ENCODE results near the gene KCP.

DNA sequence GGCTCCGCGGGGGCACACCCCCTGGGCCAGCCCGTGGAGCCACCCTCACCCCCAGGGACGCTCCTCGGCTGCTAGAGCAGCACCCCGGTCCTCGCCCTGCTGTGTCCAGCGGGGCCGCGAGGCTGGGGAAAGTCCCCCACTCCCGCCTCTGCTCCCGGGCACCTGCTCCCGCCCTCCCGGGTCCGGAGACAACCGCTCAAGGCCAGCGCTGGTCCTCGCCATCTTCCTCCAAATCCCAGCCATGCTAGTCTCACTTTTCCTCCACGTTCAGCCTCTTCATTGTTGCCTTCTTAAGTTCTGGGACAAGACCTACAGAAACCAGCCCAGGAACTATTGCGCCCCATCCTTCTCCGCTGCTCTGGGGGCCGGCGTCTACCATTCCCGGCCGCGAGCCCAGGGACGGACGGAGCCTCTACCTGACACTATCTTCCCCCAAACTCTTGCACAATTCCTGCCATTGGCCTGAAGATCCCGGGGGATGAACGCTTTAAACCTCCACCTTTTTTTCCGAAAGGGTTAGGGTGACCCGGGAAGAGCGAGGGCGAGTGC is 4.8 kb upstream of the KCP start:
- TF ChIP-seq, protein P1, sequence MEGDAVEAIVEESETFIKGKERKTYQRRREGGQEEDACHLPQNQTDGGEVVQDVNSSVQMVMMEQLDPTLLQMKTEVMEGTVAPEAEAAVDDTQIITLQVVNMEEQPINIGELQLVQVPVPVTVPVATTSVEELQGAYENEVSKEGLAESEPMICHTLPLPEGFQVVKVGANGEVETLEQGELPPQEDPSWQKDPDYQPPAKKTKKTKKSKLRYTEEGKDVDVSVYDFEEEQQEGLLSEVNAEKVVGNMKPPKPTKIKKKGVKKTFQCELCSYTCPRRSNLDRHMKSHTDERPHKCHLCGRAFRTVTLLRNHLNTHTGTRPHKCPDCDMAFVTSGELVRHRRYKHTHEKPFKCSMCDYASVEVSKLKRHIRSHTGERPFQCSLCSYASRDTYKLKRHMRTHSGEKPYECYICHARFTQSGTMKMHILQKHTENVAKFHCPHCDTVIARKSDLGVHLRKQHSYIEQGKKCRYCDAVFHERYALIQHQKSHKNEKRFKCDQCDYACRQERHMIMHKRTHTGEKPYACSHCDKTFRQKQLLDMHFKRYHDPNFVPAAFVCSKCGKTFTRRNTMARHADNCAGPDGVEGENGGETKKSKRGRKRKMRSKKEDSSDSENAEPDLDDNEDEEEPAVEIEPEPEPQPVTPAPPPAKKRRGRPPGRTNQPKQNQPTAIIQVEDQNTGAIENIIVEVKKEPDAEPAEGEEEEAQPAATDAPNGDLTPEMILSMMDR (IDR thresholded peaks at IDR 0.05) = no peak
- no peak for TF ChIP-seq ZNF138 (CRISPR knock-in tag; conservative IDR thresholded peaks at IDR 0.05)
- no peak for TF ChIP-seq CREM (CRISPR knock-in tag; IDR thresholded peaks at IDR 0.05)
